Spleen (tissue), 7 donors: ENCODE results near the gene PLCB4.

Experiments
- CTCF ChIP-seq, 11 experiments: fragments of 200-600 bp in 7 of 11; fragments of 450-650 bp in 4 of 11; sonication (generic) in 4 of 11; IDR thresholded peaks in 8 of 11; conservative IDR thresholded peaks in 3 of 11; 1 replicate in 7 of 11; 2 replicates in 4 of 11; pipeline versions ENCODE4 v1.4.0 to v1.8.0; 2016 to 2021; ENCODE audit warnings: antibody characterized with exemption in 11 of 11, inconsistent platforms in 4 of 11, mild to moderate bottlenecking in 1 of 11
- POLR2AphosphoS5 ChIP-seq, 3 donors: sonication (generic); formaldehyde crosslinking; IDR thresholded peaks; one replicate each; pipeline ENCODE4 v1.5.1; 2017; ENCODE audit warnings: antibody characterized with exemption in 3 of 3
- donor health status: DM: no; HTN: no; CAD: no; lungs with moderate emphysema.
- donor health status: DM: no; HTN: no; CAD: no.
- donor health status: DM: no; HTN: no; CAD: no.

- TF ChIP-seq POLR2AphosphoS5 (IDR thresholded peaks at IDR 0.05) (no peak), CTCF (IDR thresholded peaks at IDR 0.05 in 8 of 11, conservative IDR thresholded peaks at IDR 0.05 in 3 of 11) (no peak)
These were observed 319.4 kb downstream of the PLCB4 start for GRCh38 chr20:9388160-9388812.
